ENCODE results near the gene PHOX2A. TPM values are rescaled to one million over a fixed set of nuclear protein-coding genes. Genes with fewer than 3 reads are reported as not detected.

The PHOX2A gene
- total and polyA plus RNA-seq, 2 of the 13 experiments (the other 11 are each of a cell fraction or from before 2014, with no cell fraction given) = not detected

GRCh38 chr11:72234920-72235319 is 9.1 kb downstream of the PHOX2A start (continued):
- TF ChIP-seq, protein P1, sequence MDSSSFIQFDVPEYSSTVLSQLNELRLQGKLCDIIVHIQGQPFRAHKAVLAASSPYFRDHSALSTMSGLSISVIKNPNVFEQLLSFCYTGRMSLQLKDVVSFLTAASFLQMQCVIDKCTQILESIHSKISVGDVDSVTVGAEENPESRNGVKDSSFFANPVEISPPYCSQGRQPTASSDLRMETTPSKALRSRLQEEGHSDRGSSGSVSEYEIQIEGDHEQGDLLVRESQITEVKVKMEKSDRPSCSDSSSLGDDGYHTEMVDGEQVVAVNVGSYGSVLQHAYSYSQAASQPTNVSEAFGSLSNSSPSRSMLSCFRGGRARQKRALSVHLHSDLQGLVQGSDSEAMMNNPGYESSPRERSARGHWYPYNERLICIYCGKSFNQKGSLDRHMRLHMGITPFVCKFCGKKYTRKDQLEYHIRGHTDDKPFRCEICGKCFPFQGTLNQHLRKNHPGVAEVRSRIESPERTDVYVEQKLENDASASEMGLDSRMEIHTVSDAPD (CRISPR knock-in tag; IDR thresholded peaks at IDR 0.05) = no peak
- TF ChIP-seq, protein P2, sequence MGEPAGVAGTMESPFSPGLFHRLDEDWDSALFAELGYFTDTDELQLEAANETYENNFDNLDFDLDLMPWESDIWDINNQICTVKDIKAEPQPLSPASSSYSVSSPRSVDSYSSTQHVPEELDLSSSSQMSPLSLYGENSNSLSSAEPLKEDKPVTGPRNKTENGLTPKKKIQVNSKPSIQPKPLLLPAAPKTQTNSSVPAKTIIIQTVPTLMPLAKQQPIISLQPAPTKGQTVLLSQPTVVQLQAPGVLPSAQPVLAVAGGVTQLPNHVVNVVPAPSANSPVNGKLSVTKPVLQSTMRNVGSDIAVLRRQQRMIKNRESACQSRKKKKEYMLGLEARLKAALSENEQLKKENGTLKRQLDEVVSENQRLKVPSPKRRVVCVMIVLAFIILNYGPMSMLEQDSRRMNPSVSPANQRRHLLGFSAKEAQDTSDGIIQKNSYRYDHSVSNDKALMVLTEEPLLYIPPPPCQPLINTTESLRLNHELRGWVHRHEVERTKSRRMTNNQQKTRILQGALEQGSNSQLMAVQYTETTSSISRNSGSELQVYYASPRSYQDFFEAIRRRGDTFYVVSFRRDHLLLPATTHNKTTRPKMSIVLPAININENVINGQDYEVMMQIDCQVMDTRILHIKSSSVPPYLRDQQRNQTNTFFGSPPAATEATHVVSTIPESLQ (CRISPR knock-in tag; conservative IDR thresholded peaks at IDR 0.05) = no peak
- TF ChIP-seq GPBP1L1 (CRISPR knock-in tag; IDR thresholded peaks at IDR 0.05) (no peak), ZNF44 (CRISPR knock-in tag; IDR thresholded peaks at IDR 0.05) (no peak), ZNF17 (CRISPR knock-in tag; IDR thresholded peaks at IDR 0.05) (no peak), ZNF280B (CRISPR knock-in tag; IDR thresholded peaks at IDR 0.05; ENCODE audit: borderline replicate concordance) (no peak), SOX13 (IDR thresholded peaks at IDR 0.05) (no peak), SOX13 (CRISPR knock-in tag; conservative IDR thresholded peaks at IDR 0.05 in 1 of 2, IDR thresholded peaks at IDR 0.05 in 1 of 2) (no peak)
- TF ChIP-seq, protein P3, sequence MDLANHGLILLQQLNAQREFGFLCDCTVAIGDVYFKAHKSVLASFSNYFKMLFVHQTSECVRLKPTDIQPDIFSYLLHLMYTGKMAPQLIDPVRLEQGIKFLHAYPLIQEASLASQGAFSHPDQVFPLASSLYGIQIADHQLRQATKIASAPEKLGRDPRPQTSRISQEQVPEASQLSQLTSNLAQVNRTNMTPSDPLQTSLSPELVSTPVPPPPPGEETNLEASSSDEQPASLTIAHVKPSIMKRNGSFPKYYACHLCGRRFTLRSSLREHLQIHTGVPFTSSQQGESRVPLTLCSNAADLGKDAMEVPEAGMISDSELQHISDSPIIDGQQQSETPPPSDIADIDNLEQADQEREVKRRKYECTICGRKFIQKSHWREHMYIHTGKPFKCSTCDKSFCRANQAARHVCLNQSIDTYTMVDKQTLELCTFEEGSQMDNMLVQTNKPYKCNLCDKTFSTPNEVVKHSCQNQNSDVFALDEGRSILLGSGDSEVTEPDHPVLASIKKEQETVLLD (CRISPR knock-in tag; IDR thresholded peaks at IDR 0.05; ENCODE audit: low read depth) = no peak
